Body of pancreas (tissue), 4 donors: ENCODE measurements around the gene LBP. TPM values are rescaled to one million over a fixed set of nuclear protein-coding genes. Genes with fewer than 3 reads are reported as not detected.
"Not testable (repeated sequence)": the region's sequence is repeated elsewhere in the genome, so short reads cannot be mapped to it uniquely, and the experiment has no call there.

ENCODE experiments used
- ATAC-seq: fragments of 150-250 bp; one replicate; pipeline ENCODE4 v1.9.1; 2016
- DNase-seq, 4 donors: peaks; one replicate each; pipeline ENCODE4 v3.0.0-alpha.2; 2019
- H3K27ac ChIP-seq, 4 donors: fragments of 200-600 bp; sonication (generic); 1 replicate in 3 of 4; 2 replicates in 1 of 4; pipeline versions ENCODE4 v1.5.1 to v1.6.1; 2016 to 2019; ENCODE audit warnings: mild to moderate bottlenecking in 1 of 4, mixed read lengths in 1 of 4, moderate library complexity in 1 of 4
- H3K27me3 ChIP-seq, 2 donors: fragments of 200-600 bp; sonication (generic); one replicate each; pipeline ENCODE4 v1.6.0; 2016; ENCODE audit warnings: mild to moderate bottlenecking in 1 of 2
- H3K36me3 ChIP-seq, 2 donors: fragments of 200-600 bp; sonication (generic); replicated peaks in 1 of 2; 2 replicates each; pipeline ENCODE4 v1.5.1; 2016; ENCODE audit warnings: low read depth in 2 of 2; ENCODE audit not compliant: insufficient read depth in 1 of 2
- H3K4me1 ChIP-seq: fragments of 200-600 bp; sonication (generic); one replicate; pipeline ENCODE4 v1.6.0; 2016
- H3K4me3 ChIP-seq, 2 donors: fragments of 200-600 bp; sonication (generic); 1 replicate in 1 of 2; 2 replicates in 1 of 2; pipeline ENCODE4 v1.5.1; 2016 to 2019
- H3K9me3 ChIP-seq, 3 donors: fragments of 200-600 bp; sonication (generic); 1 replicate in 2 of 3; 2 replicates in 1 of 3; pipeline ENCODE4 v1.5.1; 2016
- POLR2A ChIP-seq, 3 donors: fragments of 450-650 bp; IDR thresholded peaks; one replicate each; pipeline ENCODE4 v1.6.1; 2016; ENCODE audit warnings: antibody characterized with exemption in 3 of 3, mild to moderate bottlenecking in 2 of 3
- WGBS, 2 donors: methylation state at CpG; one replicate each; pipeline ENCODE4 v1.1.5; 2017; 5-methylcytosine and 5-hydroxymethylcytosine counted together
- intact Hi-C: fragments of 100-400 bp; cut with DNase I; formaldehyde crosslinking; loops from one replicate; pipeline ENCODE4 v1.15.1; 2023
- total RNA-seq, 2 donors: library from RNA; depleted of rRNA; stranded (reverse); fragments of >200 nt; gene quantifications; one replicate each; pipeline ENCODE4 v1.1.0, GENCODE V29; 2016
- TF ChIP-seq, protein P1 (sequence below), 7 experiments: fragments of 450-650 bp in 4 of 7; fragments of 200-600 bp in 3 of 7; sonication (generic) in 3 of 7; IDR thresholded peaks; one replicate each; pipeline ENCODE4 v1.5.1; 2016 to 2019; ENCODE audit warnings: antibody characterized with exemption in 7 of 7

LBP gene
- total RNA-seq, 2 donors from 2014 or later = 0.66 TPM; not detected in 1

DNA sequence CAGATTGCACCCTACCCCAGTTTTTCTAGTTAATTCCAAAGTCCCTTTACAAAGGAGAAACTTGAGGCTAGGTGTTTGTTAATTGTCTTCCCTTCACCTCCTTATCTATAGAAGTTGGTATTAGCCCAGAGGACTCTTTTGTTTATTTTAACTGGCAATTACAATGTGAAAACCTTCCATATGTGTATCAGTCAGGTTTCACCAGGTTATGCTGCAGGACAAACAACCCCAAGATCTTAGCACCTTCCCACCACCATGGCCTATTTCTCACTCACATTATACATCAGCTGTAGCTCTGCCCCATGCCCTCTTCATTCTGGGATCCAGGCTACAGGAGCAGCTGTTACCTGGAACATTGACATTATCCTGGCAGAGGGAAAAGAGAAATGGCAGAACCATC is 57.7 kb downstream of the LBP start:
- DNase-seq = no peak
- intact Hi-C loops = no loop called here
- Histone ChIP-seq H3K4me1 (no peaks in the 10 kb centered on the region), H3K36me3 (no peaks in the 10 kb centered on the region), H3K4me3 (no peak overlapping the region), H3K27ac (no peak overlapping the region), H3K9me3 (no peaks in the 10 kb centered on the region), H3K27me3 (no peaks in the 10 kb centered on the region)
- TF ChIP-seq, protein P1, sequence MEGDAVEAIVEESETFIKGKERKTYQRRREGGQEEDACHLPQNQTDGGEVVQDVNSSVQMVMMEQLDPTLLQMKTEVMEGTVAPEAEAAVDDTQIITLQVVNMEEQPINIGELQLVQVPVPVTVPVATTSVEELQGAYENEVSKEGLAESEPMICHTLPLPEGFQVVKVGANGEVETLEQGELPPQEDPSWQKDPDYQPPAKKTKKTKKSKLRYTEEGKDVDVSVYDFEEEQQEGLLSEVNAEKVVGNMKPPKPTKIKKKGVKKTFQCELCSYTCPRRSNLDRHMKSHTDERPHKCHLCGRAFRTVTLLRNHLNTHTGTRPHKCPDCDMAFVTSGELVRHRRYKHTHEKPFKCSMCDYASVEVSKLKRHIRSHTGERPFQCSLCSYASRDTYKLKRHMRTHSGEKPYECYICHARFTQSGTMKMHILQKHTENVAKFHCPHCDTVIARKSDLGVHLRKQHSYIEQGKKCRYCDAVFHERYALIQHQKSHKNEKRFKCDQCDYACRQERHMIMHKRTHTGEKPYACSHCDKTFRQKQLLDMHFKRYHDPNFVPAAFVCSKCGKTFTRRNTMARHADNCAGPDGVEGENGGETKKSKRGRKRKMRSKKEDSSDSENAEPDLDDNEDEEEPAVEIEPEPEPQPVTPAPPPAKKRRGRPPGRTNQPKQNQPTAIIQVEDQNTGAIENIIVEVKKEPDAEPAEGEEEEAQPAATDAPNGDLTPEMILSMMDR (IDR thresholded peaks at IDR 0.05) = no peak
- TF ChIP-seq POLR2A (IDR thresholded peaks at IDR 0.05) = no peak
- no peak for ATAC-seq

DNA sequence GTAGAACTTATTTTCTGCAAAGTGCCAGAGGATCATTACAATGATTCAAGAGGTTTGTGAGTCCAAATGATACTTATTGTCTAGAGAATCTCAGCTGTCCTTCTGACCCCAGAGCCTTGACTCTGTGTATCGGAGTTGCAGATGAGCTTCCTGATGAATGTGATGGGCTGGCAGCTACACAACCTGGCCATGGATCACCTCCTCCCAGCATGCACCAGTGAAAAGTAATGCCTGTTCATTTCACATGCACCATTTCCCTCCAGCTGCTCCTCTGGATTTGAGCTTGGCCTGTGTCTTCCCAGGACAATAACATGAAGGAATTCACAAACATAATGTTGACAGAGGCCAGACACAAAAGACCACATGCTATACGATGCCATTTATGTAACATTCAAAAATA is 58.9 kb downstream of the LBP start:
- no peaks in the 10 kb centered on the region for H3K9me3 ChIP-seq
- DNase-seq = no peak
- ATAC-seq = no peak
- no peaks in the 10 kb centered on the region for H3K36me3 ChIP-seq
- H3K4me1 ChIP-seq = no peaks in the 10 kb centered on the region
- TF ChIP-seq POLR2A (IDR thresholded peaks at IDR 0.05) = no peak
- WGBS, 2 donors = 81 to 84% methylated on average over 2 of the region's 2 CpGs
- no peaks in the 10 kb centered on the region for H3K27me3 ChIP-seq
- intact Hi-C loops = no loop called here
- no peak overlapping the region for H3K4me3 ChIP-seq
- H3K27ac ChIP-seq = no peak overlapping the region

DNA sequence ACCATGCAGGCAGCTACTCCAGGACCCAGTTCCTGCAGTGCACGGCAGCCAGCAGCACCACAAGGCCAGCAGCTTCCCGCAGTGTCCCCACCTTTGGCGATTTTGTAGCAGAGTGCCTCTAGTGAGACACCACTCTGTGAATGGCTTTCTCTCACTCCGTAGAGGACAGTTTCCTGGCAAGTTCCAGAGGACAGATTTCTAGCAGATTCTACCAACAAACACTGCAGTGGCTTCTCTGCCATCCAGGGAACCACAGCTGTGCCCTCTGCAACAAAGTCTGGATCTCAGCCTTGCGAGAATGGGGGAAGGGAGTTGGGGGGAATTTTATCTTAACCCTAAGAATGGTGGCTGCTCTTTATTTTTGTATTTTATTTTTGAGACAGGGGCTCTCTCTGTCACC is 60.2 kb downstream of the LBP start:
- DNase-seq = no peak

DNA sequence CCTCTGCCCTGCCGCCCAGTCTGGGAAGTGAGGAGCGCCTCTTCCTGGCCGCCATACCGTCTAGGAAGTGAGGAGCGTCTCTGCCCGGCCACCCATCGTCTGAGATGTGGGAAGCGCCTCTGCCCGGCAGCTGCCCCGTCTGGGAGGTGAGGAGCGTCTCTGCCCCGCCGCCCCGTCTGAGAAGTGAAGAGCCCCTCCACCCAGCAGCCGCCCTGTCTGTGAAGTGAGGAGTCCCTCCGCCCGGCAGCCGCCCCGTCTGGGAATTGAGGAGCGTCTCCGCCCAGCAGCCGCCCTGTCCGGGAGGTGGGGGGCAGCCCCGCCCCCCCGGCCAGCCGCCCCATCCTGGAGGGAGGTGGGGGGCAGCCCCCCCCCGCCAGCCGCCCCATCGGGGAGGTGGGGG is 61.0 kb downstream of the LBP start:
- TF ChIP-seq, protein P1 (IDR thresholded peaks at IDR 0.05) = no peak
- no peak for TF ChIP-seq POLR2A (IDR thresholded peaks at IDR 0.05)
- Histone ChIP-seq H3K27ac (no peak overlapping the region), H3K27me3 (no peaks in the 10 kb centered on the region), H3K4me1 (no peaks in the 10 kb centered on the region), H3K9me3 (no peaks in the 10 kb centered on the region), H3K4me3 (no peak overlapping the region), H3K36me3 (no peaks in the 10 kb centered on the region)
- intact Hi-C loops = no loop called here
- DNase-seq (no peak), ATAC-seq (no peak)
- 97 to 100% methylated on average over 5 to 17 of the region's 29 CpGs for WGBS, 2 donors

More for the DNA sequence above, 60.2 kb downstream of the LBP start:
- Histone ChIP-seq H3K4me1 (no peaks in the 10 kb centered on the region), H3K4me3 (no peak overlapping the region), H3K36me3 (no peaks in the 10 kb centered on the region), H3K9me3 (no peaks in the 10 kb centered on the region), H3K27ac (no peak overlapping the region), H3K27me3 (no peaks in the 10 kb centered on the region)
- no peak for ATAC-seq
- TF ChIP-seq, protein P1 (IDR thresholded peaks at IDR 0.05) = no peak
- no peak for TF ChIP-seq POLR2A (IDR thresholded peaks at IDR 0.05)
- intact Hi-C loops = no loop called here
- WGBS, 2 donors = 93 to 94% methylated on average over 5 of the region's 5 CpGs

DNA sequence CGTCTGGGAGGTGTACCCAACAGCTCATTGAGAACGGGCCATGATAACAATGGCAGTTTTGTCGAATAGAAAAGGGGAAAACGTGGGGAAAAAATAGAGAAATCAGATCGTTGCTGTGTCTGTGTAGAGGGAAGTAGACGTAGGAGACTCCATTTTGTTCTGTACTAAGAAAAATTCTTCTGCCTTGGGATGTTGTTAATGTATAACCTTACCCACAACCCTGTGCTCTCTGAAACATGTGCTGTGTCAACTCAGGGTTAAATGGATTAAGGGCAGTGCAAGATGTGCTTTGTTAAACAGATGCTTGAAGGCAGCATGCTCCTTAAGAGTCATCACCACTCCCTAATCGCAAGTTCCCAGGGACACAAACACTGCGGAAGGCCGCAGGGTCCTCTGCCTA is 61.5 kb downstream of the LBP start:
- DNase-seq, H3K27me3 ChIP-seq, H3K4me1 ChIP-seq, ATAC-seq, H3K9me3 ChIP-seq, H3K4me3 ChIP-seq, H3K36me3 ChIP-seq, H3K27ac ChIP-seq, intact Hi-C loops: not testable (repeated sequence)
- 88 to 91% methylated on average over 9 of the region's 9 CpGs for WGBS, 2 donors

DNA sequence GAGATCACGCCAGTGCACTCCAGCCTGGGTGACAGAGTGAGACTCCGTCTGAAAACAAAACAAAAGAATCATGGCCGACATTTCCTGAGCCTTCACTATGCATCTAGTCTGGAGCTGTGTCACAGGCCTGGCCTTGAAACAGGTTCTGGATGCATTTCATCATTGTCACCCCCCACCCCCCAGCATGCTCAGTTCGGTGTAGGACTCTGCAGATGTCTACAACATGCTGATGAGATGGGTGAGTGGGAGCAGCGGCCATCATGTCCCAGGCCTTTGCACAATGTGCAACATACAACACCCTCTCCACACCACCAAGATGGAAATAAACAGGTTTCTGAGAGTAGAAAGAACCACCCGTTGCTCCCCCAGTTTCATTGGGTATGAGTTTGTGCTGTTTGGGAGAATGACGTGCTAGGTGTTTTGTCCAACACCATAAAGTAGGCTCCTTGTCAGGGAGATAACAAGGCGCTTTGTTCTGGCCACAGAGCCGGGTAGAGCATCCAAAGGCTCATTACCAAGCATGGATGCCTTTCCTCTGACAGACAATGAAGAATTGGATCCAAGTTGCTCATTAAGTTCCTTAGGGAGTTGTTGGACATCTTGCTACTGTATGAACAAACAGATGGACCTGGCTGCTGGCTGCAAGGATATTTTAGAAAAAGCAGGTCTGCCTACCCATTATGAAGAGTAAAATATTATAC is 66.7 kb downstream of the LBP start:
- H3K27ac ChIP-seq = no peak overlapping the region
- H3K36me3 ChIP-seq = peaks cover 0 to 7% of the 10 kb centered on the region in 2 donors
- no peaks in the 10 kb centered on the region for H3K27me3 ChIP-seq
- no peaks in the 10 kb centered on the region for H3K4me1 ChIP-seq
- H3K4me3 ChIP-seq = no peak overlapping the region
- no peak for ATAC-seq
- intact Hi-C loops = no loop called here
- DNase-seq = no peak
- TF ChIP-seq, protein P1 (IDR thresholded peaks at IDR 0.05) = no peak
- no peak for TF ChIP-seq POLR2A (IDR thresholded peaks at IDR 0.05)
- 78 to 89% methylated on average over 8 to 9 of the region's 9 CpGs for WGBS, 2 donors
- no peaks in the 10 kb centered on the region for H3K9me3 ChIP-seq
